Kidney (tissue), 14 donors: ENCODE data around the gene ZBTB40. TPM values are rescaled to one million over a fixed set of nuclear protein-coding genes. Genes with fewer than 3 reads are reported as not detected.

Source experiments
- DNase-seq, 5 donors: peaks; one replicate each; pipeline ENCODE4 v3.0.0-alpha.2; 2013 to 2020
- FAIRE-seq: peaks from 2 replicates; lab custom pipeline; 2012; peaks lifted over from hg19 to GRCh38; lab: Jason Lieb, UNC
- H3K27ac ChIP-seq, 2 donors: one replicate each; pipeline ENCODE4 v1.7.0; 2013; ENCODE audit warnings: low read depth in 2 of 2, low read length in 2 of 2, inconsistent platforms in 1 of 2
- H3K27me3 ChIP-seq: one replicate; pipeline ENCODE4 v1.7.1; 2013; ENCODE audit warnings: low read length, inconsistent platforms; ENCODE audit not compliant: control insufficient read depth, insufficient read depth
- H3K36me3 ChIP-seq, 3 donors: one replicate each; pipeline versions ENCODE4 v1.7.0 to v1.7.1; 2013; ENCODE audit warnings: low read length in 3 of 3, control low read depth in 1 of 3, inconsistent platforms in 1 of 3; ENCODE audit not compliant: insufficient read depth in 3 of 3, control insufficient read depth in 2 of 3
- H3K4me1 ChIP-seq, 3 donors: one replicate each; pipeline versions ENCODE4 v1.7.0 to v1.7.1; 2013; ENCODE audit warnings: low read length in 3 of 3, inconsistent platforms in 1 of 3, low read depth in 1 of 3; ENCODE audit not compliant: control insufficient read depth in 2 of 3, insufficient read depth in 2 of 3
- H3K4me3 ChIP-seq, 3 donors: one replicate each; pipeline versions ENCODE4 v1.7.0 to v1.8.1; 2013; ENCODE audit warnings: low read length in 3 of 3, control low read depth in 1 of 3, inconsistent platforms in 1 of 3
- H3K9ac ChIP-seq, 3 donors: one replicate each; pipeline versions ENCODE4 v1.7.0 to v1.7.1; 2013; ENCODE audit warnings: low read length in 3 of 3, control low read depth in 1 of 3, inconsistent platforms in 1 of 3
- H3K9me3 ChIP-seq, 3 donors: one replicate each; pipeline versions ENCODE4 v1.7.0 to v1.7.1; 2013; ENCODE audit warnings: low read length in 3 of 3, control low read depth in 1 of 3, inconsistent platforms in 1 of 3; ENCODE audit not compliant: control insufficient read depth in 2 of 3, insufficient read depth in 1 of 3
- CTCF ChIP-seq: IDR thresholded peaks from 3 replicates; pipeline ENCODE4 v1.5.1; 2012; ENCODE audit warnings: mild to moderate bottlenecking, moderate library complexity, borderline replicate concordance; ENCODE audit not compliant: insufficient read depth; ENCODE audit errors: extremely low read depth
- intact Hi-C: fragments of 100-400 bp; cut with DNase I; formaldehyde crosslinking; loops from one replicate; pipeline ENCODE4 v1.11.1; 2022
- polyA plus RNA-seq: library from polyadenylated mRNA; stranded (reverse); fragments of 350-450 nt; fragmentation: Illumina TruSeq; extraction: RNeasy Lipid Tissue Mini Kit (QIAGEN cat#74804); gene quantifications from one replicate; pipeline ENCODE4 v1.2.3, GENCODE V29; 2014; ENCODE audit warnings: low read depth, low replicate concordance; ENCODE audit not compliant: insufficient read depth
- total RNA-seq: library from RNA; stranded (reverse); fragmentation: NEBNext Ultra II Directional; extraction: Animal tissue kit (Norgen Biotek cat#: 25700); gene quantifications from one replicate; pipeline ENCODE4 v1.2.1, GENCODE V29; 2021
- donor health status: control.
- donor health status: control.
- donor health status: control.
- donor health status: control.
- donor health status: control.
- donor health status: DM: yes; HTN: yes; CAD: no.
- donor health status: Normal renal cell carcinoma (clear cell type).

Gene ZBTB40
- total and polyA plus RNA-seq, 2 donors from 2014 or later, result 4.3 to 17.4 TPM

GRCh38 chr1:22412932-22413727 is 38.5 kb upstream of the ZBTB40 start:
- Histone ChIP-seq H3K27ac (no peak overlapping the region), H3K36me3 (no peaks in the 10 kb centered on the region), H3K27me3 (no peaks in the 10 kb centered on the region), H3K4me3 (no peak overlapping the region), H3K9ac (no peak overlapping the region), H3K9me3 (no peaks in the 10 kb centered on the region), H3K4me1 (peaks cover 0 to 5% (median 5%) of the 10 kb centered on the region in 3 donors)
- intact Hi-C loops, result no loop called here
- DNase-seq (peak in 3 of 5 donors; percentile 33 to 52 (median 50)), FAIRE-seq (no peak)
- TF ChIP-seq CTCF, result no peak

GRCh38 chr1:22413799-22414198 is 37.9 kb upstream of the ZBTB40 start:
- DNase-seq, result no peak
- H3K4me1 ChIP-seq, result peaks cover 0 to 5% (median 5%) of the 10 kb centered on the region in 3 donors
- H3K27me3 ChIP-seq, result no peaks in the 10 kb centered on the region
- H3K4me3 ChIP-seq, result no peak overlapping the region
- no peak overlapping the region for H3K27ac ChIP-seq
- TF ChIP-seq CTCF, result no peak
- intact Hi-C loops, result no loop called here
- no peak for FAIRE-seq
- no peaks in the 10 kb centered on the region for H3K9me3 ChIP-seq
- no peak overlapping the region for H3K9ac ChIP-seq
- H3K36me3 ChIP-seq, result no peaks in the 10 kb centered on the region

- DNase-seq (peak; percentile 79 to 89 (median 83)), FAIRE-seq (no peak)
- H3K4me1 ChIP-seq, result peaks cover 0 to 5% (median 5%) of the 10 kb centered on the region in 3 donors
- no peaks in the 10 kb centered on the region for H3K36me3 ChIP-seq
- intact Hi-C loops, result no loop called here
- no peak overlapping the region for H3K9ac ChIP-seq
- H3K9me3 ChIP-seq, result no peaks in the 10 kb centered on the region
- no peaks in the 10 kb centered on the region for H3K27me3 ChIP-seq
- no peak overlapping the region for H3K4me3 ChIP-seq
- no peak overlapping the region for H3K27ac ChIP-seq
- no peak for TF ChIP-seq CTCF
These were observed 37.4 kb upstream of the ZBTB40 start for GRCh38 chr1:22414244-22414751.
